Measurements from ENCODE around the gene SIRT3. TPM values are rescaled to one million over a fixed set of nuclear protein-coding genes. Genes with fewer than 3 reads are reported as not detected.

The SIRT3 gene
- total RNA-seq, 2 donors from 2014 or later: 16.1 to 22.0 TPM

DNA sequence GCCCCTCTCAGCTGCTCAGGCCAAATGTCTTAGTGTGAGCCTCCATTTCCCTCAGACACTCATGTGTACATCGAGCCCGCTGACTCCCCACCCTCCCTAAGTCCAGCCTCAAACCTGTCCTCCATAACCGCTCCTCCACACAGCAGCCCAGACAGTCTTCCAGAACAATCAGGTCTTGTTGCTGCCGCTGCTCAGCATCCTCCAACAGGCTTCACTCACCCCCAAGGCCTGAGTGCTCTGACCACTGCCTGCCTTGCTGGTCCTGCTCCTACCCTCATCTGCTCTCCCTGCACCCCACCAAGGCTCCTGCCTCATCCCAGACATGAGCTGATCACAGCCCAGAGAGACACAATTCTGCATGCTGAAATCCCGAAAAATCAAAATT lies 17.7 kb upstream of the SIRT3 start:
- no peaks in the 10 kb centered on the region for H3K9me3 ChIP-seq
- peaks cover 32% of the 10 kb centered on the region for H3K36me3 ChIP-seq
- no peak overlapping the region for H3K27ac ChIP-seq
- ATAC-seq (ENCODE audit: insufficient number of reproducible peaks, low FRiP score, low read depth): no peak
- no peak for DNase-seq (ENCODE audit: low spot score)
- H3K4me1 ChIP-seq (ENCODE audit: control insufficient read depth in 1 of 2, low read depth in 2 of 2): no peaks in the 10 kb centered on the region
- TF ChIP-seq, protein P1, sequence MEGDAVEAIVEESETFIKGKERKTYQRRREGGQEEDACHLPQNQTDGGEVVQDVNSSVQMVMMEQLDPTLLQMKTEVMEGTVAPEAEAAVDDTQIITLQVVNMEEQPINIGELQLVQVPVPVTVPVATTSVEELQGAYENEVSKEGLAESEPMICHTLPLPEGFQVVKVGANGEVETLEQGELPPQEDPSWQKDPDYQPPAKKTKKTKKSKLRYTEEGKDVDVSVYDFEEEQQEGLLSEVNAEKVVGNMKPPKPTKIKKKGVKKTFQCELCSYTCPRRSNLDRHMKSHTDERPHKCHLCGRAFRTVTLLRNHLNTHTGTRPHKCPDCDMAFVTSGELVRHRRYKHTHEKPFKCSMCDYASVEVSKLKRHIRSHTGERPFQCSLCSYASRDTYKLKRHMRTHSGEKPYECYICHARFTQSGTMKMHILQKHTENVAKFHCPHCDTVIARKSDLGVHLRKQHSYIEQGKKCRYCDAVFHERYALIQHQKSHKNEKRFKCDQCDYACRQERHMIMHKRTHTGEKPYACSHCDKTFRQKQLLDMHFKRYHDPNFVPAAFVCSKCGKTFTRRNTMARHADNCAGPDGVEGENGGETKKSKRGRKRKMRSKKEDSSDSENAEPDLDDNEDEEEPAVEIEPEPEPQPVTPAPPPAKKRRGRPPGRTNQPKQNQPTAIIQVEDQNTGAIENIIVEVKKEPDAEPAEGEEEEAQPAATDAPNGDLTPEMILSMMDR (IDR thresholded peaks at IDR 0.05): no peak
- H3K4me3 ChIP-seq: no peak overlapping the region
- H3K27me3 ChIP-seq (replicated peaks; ENCODE audit: insufficient read depth): no peaks in the 10 kb centered on the region

DNA sequence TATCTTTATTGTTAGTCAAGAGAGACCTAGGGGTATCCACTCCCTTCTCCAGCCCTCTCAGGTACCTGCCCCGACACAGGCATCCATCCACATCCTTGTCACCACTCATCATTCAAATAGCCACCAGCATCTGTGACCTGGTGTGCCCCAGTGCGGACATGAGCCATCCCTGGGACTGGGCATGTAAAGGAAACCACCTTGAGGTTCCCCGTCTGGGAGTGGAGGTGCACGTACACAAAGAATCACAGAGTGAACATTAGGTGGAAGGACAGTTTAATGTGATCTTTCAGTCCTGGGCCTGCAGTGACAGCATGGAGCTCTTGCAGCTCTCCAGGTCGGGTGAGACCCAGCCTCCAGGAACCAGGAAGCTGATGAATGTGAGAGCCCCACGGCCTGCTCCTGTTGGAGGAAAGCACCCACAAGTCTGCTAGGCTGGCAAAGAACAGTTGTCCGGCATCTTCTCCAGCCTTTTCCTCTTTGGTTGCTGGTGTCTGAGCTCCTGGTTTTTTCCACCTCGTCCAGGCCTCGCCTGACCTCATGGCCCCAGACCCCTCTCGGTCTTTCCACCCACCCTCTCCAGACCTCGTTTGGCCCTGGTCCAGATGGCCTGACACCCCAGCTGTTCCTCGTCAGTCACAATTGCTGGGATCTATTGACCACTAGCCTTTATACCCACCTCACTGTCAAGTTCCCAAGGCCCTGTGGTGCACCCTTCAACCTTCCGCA lies 17.2 kb upstream of the SIRT3 start:
- H3K27me3 ChIP-seq (replicated peaks; ENCODE audit: insufficient read depth): no peaks in the 10 kb centered on the region
- H3K27ac ChIP-seq: no peak overlapping the region
- TF ChIP-seq, protein P1 (IDR thresholded peaks at IDR 0.05): no peak
- H3K9me3 ChIP-seq: no peaks in the 10 kb centered on the region
- ATAC-seq (ENCODE audit: insufficient number of reproducible peaks, low FRiP score, low read depth) (no peak), DNase-seq (ENCODE audit: low spot score) (no peak)
- no peaks in the 10 kb centered on the region for H3K4me1 ChIP-seq (ENCODE audit: control insufficient read depth in 1 of 2, low read depth in 2 of 2)
- no peak overlapping the region for H3K4me3 ChIP-seq
- H3K36me3 ChIP-seq: peaks cover 37% of the 10 kb centered on the region

DNA sequence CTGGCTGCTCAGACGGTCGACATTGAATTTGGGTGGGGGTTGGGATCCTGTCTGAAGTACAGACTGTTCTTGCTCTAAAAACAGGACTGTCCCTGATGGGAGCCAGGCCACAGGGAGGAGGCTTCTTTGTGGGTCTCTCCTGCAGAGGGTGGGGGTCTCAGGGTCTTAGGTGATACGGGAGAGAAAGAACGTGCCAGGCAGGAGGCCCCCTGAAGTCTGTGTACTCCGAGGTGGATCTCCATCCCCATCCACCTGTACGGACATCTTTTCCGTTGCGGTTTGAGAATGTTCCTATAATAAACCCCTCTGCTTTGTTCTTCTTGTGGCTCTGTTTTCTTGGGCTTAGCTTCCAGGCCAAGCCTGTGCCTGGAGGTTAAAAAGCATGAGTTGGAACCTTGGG lies 16.5 kb upstream of the SIRT3 start:
- Histone ChIP-seq H3K27me3 (replicated peaks; ENCODE audit: insufficient read depth) (no peaks in the 10 kb centered on the region), H3K4me1 (ENCODE audit: control insufficient read depth in 1 of 2, low read depth in 2 of 2) (no peaks in the 10 kb centered on the region), H3K27ac (no peak overlapping the region), H3K9me3 (no peaks in the 10 kb centered on the region), H3K4me3 (no peak overlapping the region), H3K36me3 (peaks cover 43% of the 10 kb centered on the region)
- TF ChIP-seq, protein P1 (IDR thresholded peaks at IDR 0.05): no peak
- DNase-seq (ENCODE audit: low spot score) (no peak), ATAC-seq (ENCODE audit: insufficient number of reproducible peaks, low FRiP score, low read depth) (no peak)

DNA sequence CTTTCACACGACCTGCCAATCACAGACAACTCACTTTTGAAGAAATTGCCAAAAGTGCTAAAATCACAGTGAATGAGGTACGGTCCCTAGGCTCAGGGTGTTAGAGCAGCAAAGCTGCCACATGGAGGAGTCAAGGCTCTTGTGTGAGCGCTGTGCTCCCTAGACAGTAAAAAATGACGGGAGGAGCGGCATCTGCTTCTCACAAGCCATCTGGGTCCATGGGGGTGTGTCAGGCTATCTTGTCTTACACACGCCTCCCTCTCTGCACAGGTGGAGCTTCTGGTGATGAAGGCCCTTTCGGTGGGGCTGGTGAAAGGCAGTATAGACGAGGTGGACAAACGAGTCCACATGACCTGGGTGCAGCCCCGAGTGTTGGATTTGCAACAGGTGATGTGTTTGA lies 15.4 kb upstream of the SIRT3 start:
- TF ChIP-seq, protein P1 (IDR thresholded peaks at IDR 0.05): no peak
- DNase-seq (ENCODE audit: low spot score) (no peak), ATAC-seq (ENCODE audit: insufficient number of reproducible peaks, low FRiP score, low read depth) (no peak)
- H3K4me3 ChIP-seq: no peak overlapping the region
- no peaks in the 10 kb centered on the region for H3K27me3 ChIP-seq (replicated peaks; ENCODE audit: insufficient read depth)
- no peaks in the 10 kb centered on the region for H3K4me1 ChIP-seq (ENCODE audit: control insufficient read depth in 1 of 2, low read depth in 2 of 2)
- no peak overlapping the region for H3K27ac ChIP-seq
- peaks cover 53% of the 10 kb centered on the region for H3K36me3 ChIP-seq
- H3K9me3 ChIP-seq: no peaks in the 10 kb centered on the region

DNA sequence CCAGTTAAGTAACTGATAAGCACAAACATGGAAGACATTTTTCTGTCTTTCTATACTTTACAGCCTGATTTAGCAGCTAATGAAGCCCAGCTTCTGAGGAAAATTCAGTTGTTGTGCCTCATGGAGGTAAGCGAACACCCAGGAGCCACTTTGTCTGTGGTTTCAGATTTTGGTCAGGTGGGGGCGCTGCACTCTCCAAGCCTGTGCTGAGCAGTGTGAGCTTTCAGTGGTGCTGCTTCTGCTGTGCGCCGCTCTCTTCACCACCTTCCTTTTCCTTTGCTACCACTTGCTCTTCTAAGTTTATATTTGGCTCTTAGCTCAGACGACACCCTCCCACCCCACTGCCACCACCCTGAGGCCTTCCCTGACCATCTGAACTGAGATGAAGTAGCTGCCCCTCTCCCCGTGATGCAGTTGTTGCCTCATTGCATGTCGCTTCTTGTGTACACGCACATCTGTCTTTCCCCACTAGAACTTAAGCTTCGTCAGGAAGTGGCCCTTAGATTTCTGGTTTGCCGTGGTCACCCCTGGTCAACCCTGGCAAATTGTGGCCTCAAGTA lies 14.7 kb upstream of the SIRT3 start:
- TF ChIP-seq, protein P1 (IDR thresholded peaks at IDR 0.05): peak; percentile 53
- no peak for DNase-seq (ENCODE audit: low spot score)
- H3K27ac ChIP-seq: peak overlapping the region in 1 of 2 donors; percentile 45
- no peaks in the 10 kb centered on the region for H3K27me3 ChIP-seq (replicated peaks; ENCODE audit: insufficient read depth)
- peaks cover 55% of the 10 kb centered on the region for H3K36me3 ChIP-seq
- no peak for ATAC-seq (ENCODE audit: insufficient number of reproducible peaks, low FRiP score, low read depth)
- H3K9me3 ChIP-seq: no peaks in the 10 kb centered on the region
- H3K4me3 ChIP-seq: no peak overlapping the region
- H3K4me1 ChIP-seq (ENCODE audit: control insufficient read depth in 1 of 2, low read depth in 2 of 2): no peaks in the 10 kb centered on the region

Measured in thoracic aorta (tissue), 2 donors.